KBM-7 (cell line): Measurements from ENCODE around the gene SLC49A3.
"Not testable (repeated sequence)": the region's sequence is repeated elsewhere in the genome, so short reads cannot be mapped to it uniquely, and the experiment has no call there.

Experiments used
- DNase-seq: peaks from one replicate; pipeline ENCODE4 v3.0.0-alpha.2; 2015
- in situ Hi-C: fragments of 300-500 bp; cut with MboI; formaldehyde crosslinking; loops from 2 replicates; pipeline ENCODE4 v1.14.3; 2020; ENCODE audit warnings: low sequenced_read_pairs, low pct_unique_long_range_greater_than_20kb, mixed read lengths

The SLC49A3 gene

GRCh38 chr4:723751-724530 is 35.0 kb upstream of the SLC49A3 start:
- in situ Hi-C loops: no loop called here
- DNase-seq: no peak

GRCh38 chr4:722851-723360 is 34.0 kb upstream of the SLC49A3 start:
- DNase-seq: no peak
- in situ Hi-C loops: no loop called here

GRCh38 chr4:722169-722725 is 33.3 kb upstream of the SLC49A3 start:
- DNase-seq: no peak
- in situ Hi-C loops: no loop called here

GRCh38 chr4:721261-722168 is 32.6 kb upstream of the SLC49A3 start:
- in situ Hi-C loops: no loop called here

GRCh38 chr4:720111-720860 is 31.3 kb upstream of the SLC49A3 start:
- in situ Hi-C loops: no loop called here
- no peak for DNase-seq

More at GRCh38 chr4:721261-722168, 32.6 kb upstream of the SLC49A3 start:
- no peak for DNase-seq

GRCh38 chr4:718460-718859 is 29.5 kb upstream of the SLC49A3 start:
- in situ Hi-C loops: no loop called here
- no peak for DNase-seq

- no peak for DNase-seq
- in situ Hi-C loops: no loop called here
These were observed 28.8 kb upstream of the SLC49A3 start for GRCh38 chr4:717601-718320.

- DNase-seq: no peak
- in situ Hi-C loops: no loop called here
These were observed 25.1 kb upstream of the SLC49A3 start for GRCh38 chr4:714087-714486.

GRCh38 chr4:712916-713632 is 24.1 kb upstream of the SLC49A3 start:
- DNase-seq: no peak
- in situ Hi-C loops: no loop called here

- no peak for DNase-seq
- in situ Hi-C loops: no loop called here
These were observed 23.1 kb upstream of the SLC49A3 start for GRCh38 chr4:712093-712492.

GRCh38 chr4:710916-711315 is 22.0 kb upstream of the SLC49A3 start:
- in situ Hi-C loops: no loop called here
- no peak for DNase-seq

GRCh38 chr4:710116-710515 is 21.2 kb upstream of the SLC49A3 start:
- in situ Hi-C loops: no loop called here
- no peak for DNase-seq

GRCh38 chr4:709348-709747 is 20.4 kb upstream of the SLC49A3 start:
- no peak for DNase-seq
- in situ Hi-C loops: no loop called here

GRCh38 chr4:708631-708933 is 19.6 kb upstream of the SLC49A3 start:
- in situ Hi-C loops: no loop called here
- no peak for DNase-seq

- in situ Hi-C loops: no loop called here
- no peak for DNase-seq
These were observed 19.1 kb upstream of the SLC49A3 start for GRCh38 chr4:707929-708630.

GRCh38 chr4:706834-707598 is 18.1 kb upstream of the SLC49A3 start:
- no peak for DNase-seq
- in situ Hi-C loops: no loop called here

- in situ Hi-C loops, DNase-seq: not testable (repeated sequence)
These were observed 17.2 kb upstream of the SLC49A3 start for GRCh38 chr4:706083-706633.
